ENCODE results near the gene LITAFD.

LITAFD gene

DNA sequence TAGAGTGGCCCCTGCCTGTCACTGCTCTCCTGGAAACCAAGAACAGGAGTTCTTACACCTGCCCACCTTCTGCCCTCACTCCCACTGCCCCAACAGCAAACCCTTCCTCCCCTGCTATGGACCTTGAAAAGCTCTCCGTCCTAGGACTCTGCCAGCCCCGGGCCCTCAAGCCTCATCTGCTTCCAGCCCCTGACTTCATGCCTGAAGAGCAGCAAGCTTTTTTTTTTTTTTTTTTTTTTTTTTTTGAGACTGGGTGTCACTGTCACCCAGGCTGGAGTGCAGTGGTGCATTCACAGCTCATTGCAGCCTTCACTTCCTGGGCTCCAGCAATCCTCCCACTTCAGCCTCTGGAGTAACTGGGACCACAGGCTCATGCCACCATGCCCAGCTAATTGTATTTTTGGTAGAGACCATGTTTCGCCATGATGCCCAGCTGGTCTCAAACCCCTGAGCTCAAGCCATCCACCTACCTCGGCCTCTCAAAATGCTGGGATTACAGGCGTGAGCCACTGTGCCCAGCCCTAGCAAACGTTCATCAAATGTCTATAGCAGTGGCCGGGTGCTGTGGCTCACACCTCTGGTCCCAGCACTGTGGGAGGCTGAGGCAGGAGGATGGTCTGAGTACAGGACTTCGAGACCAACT lies 30.3 kb upstream of the LITAFD start:
- Mint-ChIP-seq H3K9me3 (no peaks in the 10 kb centered on the region), H3K36me3 (ENCODE audit: low read depth) (peaks cover 39% of the 10 kb centered on the region), H3K4me3 (no peak overlapping the region), H3K27ac (peak overlapping the region; percentile 63), H3K4me1 (ENCODE audit: low read depth) (peaks cover 16% of the 10 kb centered on the region), H3K27me3 (ENCODE audit: low read depth) (no peaks in the 10 kb centered on the region)

DNA sequence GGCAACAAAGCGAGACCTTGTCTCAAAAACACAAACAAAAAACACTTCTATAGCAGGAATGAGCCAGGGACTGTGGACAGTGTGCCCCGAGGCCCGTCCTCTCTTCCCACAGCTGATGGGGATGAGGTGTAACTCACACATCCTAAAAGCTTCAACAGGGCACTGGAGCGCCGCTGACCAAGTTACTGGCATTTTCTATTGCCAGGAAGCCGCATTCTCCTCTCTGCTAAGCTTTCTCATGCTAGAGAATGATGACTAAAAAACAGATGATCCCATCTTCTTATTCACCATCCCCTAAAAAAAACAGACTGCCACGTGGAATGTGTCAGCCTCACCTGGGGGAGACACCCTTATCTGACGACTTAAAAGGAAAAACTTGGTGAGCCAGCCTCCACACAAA lies 29.6 kb upstream of the LITAFD start:
- Mint-ChIP-seq H3K27ac (no peak overlapping the region), H3K9me3 (no peaks in the 10 kb centered on the region), H3K27me3 (ENCODE audit: low read depth) (no peaks in the 10 kb centered on the region), H3K36me3 (ENCODE audit: low read depth) (peaks cover 41% of the 10 kb centered on the region), H3K4me3 (no peak overlapping the region), H3K4me1 (ENCODE audit: low read depth) (peaks cover 18% of the 10 kb centered on the region)

DNA sequence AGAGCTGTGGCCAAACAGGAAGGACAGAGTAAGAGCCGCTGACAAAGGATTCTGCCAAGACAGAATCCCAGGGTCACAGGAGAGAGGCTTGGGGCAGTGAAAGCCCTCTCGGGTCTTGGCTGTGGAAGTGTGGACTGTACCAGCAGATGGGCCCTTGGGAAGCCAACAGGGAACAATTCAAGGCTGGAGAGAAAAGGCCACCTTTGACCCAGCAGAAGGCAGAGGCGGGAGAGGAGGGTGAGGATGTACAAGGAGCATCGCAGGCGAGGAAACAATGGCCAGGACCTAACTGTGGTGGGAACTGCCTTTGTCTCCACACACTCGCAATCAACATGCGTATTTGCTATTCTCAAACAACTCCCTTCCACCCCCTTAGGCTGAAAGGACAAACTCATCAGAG lies 29.0 kb upstream of the LITAFD start:
- no peak overlapping the region for H3K4me3 Mint-ChIP-seq
- peaks cover 20% of the 10 kb centered on the region for H3K4me1 Mint-ChIP-seq (ENCODE audit: low read depth)
- H3K36me3 Mint-ChIP-seq (ENCODE audit: low read depth), result peaks cover 45% of the 10 kb centered on the region
- H3K9me3 Mint-ChIP-seq, result no peaks in the 10 kb centered on the region
- H3K27me3 Mint-ChIP-seq (ENCODE audit: low read depth), result no peaks in the 10 kb centered on the region
- H3K27ac Mint-ChIP-seq, result no peak overlapping the region

DNA sequence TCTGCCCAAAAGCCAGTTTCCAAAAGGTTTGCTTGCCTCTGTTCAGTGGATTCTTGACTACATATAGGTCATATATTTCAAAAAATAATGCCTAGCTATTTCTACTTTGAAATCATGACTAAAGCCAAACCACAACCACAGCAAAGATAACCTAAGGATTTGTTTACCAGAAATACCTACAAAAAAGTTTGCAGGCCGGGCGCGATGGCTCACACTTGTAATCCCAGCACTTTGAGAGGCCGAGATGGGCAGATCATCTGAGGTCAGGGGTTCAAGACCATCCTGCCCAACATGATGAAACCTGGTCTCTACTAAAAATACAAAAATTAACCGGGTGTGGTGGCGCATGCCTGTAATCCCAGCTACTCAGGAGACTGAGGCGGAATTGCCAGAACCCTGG lies 28.5 kb upstream of the LITAFD start:
- Mint-ChIP-seq H3K4me1 (ENCODE audit: low read depth) (peaks cover 20% of the 10 kb centered on the region), H3K9me3 (no peaks in the 10 kb centered on the region), H3K36me3 (ENCODE audit: low read depth) (peaks cover 46% of the 10 kb centered on the region), H3K27me3 (ENCODE audit: low read depth) (no peaks in the 10 kb centered on the region), H3K27ac (no peak overlapping the region), H3K4me3 (no peak overlapping the region)

DNA sequence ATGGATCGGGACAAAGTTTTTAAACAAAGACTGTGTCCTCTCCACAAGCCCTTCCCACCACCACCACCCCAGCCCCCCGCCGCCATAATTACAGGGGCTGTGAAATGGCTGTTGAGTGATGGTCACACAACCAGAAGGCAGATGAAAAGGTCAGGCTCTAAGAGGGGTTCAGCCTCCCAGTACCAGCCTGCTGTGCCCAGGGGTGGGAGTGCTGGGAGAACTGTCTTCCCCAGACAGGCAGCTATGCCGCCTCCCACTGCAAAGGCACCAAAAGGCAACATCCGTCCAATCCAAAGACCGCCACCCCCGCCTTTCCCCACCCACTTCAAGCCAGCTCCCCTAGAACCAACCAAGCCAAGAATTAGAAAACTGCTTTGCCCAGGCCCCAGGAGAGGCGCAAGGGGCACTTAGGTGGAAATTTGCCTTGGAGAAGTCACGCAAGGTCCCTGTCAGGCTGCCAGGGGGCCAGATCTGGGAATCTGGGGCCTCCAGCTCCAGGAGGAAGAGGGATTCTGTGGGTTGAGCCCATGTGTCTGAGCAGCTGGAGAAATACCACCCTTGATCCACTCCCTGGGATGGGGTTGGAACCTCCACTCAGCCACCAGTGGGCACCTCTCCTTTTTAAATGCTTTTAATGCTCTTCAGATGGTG lies 27.7 kb upstream of the LITAFD start:
- peak overlapping the region; percentile 52 for H3K27ac Mint-ChIP-seq
- peaks cover 23% of the 10 kb centered on the region for H3K4me1 Mint-ChIP-seq (ENCODE audit: low read depth)
- H3K4me3 Mint-ChIP-seq, result no peak overlapping the region
- H3K27me3 Mint-ChIP-seq (ENCODE audit: low read depth), result no peaks in the 10 kb centered on the region
- peaks cover 43% of the 10 kb centered on the region for H3K36me3 Mint-ChIP-seq (ENCODE audit: low read depth)
- H3K9me3 Mint-ChIP-seq, result no peaks in the 10 kb centered on the region

DNA sequence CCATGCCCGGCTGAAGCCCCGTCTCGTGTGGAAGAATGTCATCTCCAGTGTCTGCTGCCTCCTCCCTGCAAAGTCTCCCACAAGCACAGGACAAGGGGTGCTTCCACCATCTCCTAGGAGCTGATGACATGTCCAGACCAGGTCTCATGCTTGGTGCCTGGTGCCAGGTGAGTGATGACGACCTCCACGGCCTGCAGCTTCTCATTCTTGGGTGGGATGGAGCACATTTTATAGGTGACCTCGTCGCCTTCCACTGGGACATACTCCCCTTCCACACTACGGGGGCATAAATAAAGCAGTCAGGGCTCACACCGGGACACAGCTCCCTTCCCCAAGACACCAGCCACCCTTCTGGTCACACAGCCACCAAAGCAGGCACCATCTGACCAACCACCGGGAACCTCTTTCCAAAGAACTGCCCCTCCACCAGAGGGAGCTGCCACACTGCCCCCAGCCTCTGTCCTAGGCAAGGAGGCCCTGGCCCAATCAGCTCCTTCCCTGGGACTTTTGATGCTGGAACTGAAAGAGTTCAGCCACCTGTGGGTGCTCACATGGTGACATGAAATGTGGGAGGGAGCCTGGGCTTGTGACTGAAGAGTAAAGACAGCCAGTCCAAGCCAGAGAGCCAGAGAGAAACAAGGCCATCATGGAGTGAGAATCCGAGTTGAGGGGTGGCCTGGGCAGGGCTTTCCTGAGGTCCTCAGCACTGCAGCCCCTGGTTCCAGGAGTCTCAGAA lies 26.9 kb upstream of the LITAFD start:
- H3K4me3 Mint-ChIP-seq, result no peak overlapping the region
- H3K27ac Mint-ChIP-seq, result peak overlapping the region; percentile 52

DNA sequence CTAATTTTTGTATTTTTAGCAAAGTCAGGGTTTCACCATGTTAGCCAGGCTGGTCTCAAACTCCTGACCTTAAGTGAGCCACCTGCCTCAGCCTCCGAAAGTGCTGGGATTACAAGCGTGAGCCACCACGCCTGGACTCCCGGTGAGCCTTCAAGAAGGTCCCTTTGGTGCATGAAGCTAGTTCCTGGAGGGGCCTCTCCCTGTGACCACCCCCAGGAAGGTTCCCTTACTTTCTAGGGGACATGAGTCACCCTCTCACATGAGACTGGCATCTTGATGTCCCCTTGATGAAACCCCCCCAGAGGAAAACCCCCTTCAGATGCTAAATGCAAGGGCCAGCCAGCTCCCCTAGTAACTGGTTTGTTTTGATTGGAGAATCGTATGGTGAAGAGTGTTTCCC lies 26.2 kb upstream of the LITAFD start:
- Mint-ChIP-seq H3K36me3 (ENCODE audit: low read depth) (peaks cover 33% of the 10 kb centered on the region), H3K27ac (no peak overlapping the region), H3K4me3 (no peak overlapping the region), H3K9me3 (no peaks in the 10 kb centered on the region), H3K4me1 (ENCODE audit: low read depth) (peaks cover 16% of the 10 kb centered on the region), H3K27me3 (ENCODE audit: low read depth) (no peaks in the 10 kb centered on the region)

More for the DNA sequence above, 26.9 kb upstream of the LITAFD start:
- peaks cover 38% of the 10 kb centered on the region for H3K36me3 Mint-ChIP-seq (ENCODE audit: low read depth)
- no peaks in the 10 kb centered on the region for H3K27me3 Mint-ChIP-seq (ENCODE audit: low read depth)
- H3K4me1 Mint-ChIP-seq (ENCODE audit: low read depth), result peaks cover 22% of the 10 kb centered on the region
- no peaks in the 10 kb centered on the region for H3K9me3 Mint-ChIP-seq

DNA sequence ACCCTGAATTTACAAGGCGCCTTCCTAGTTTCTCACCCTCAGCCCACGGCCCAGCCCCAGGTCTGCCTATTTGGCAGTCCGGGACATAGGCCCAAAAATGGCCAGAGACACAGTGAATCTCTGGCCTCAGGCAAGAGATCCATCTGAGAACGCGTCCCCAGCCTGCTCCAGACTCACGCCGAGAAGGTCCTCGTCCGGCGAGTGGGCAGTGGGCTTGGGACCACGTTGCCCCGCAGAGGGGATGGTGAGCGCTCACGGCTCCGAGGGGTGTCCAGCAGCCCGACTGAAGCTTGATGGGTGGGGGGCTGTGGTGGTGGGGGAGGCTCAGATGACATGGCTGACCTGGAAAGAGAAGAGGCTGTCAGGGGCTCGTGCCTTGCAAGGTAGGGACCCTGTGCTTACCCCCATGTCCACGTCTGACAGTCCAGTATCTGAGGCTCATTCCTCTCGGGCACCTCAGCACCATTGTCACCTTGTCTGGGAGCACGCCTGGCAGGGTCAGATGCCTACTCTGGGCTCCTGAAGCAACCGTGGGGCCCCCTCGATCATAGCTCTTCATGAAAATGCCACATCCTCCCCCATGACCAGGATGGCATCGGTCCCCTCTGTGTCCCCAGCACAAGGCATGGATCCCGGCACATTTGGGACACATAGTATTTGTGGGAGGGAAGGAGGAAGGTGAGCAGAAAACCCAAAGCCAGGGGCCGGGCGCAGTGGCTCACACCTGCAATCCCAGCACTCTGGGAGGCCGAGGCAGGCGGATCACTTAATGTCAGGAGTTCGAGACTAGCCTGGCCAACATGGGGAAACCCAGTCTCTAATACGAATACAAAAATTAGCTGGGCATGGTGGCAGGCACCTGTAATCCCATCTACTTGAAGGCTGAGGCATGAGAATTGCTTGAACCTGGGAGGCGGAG lies 22.9 kb upstream of the LITAFD start:
- Mint-ChIP-seq H3K9me3 (no peaks in the 10 kb centered on the region), H3K27me3 (ENCODE audit: low read depth) (no peaks in the 10 kb centered on the region), H3K4me3 (no peak overlapping the region), H3K27ac (no peak overlapping the region), H3K4me1 (ENCODE audit: low read depth) (peaks cover 14% of the 10 kb centered on the region), H3K36me3 (ENCODE audit: low read depth) (peaks cover 25% of the 10 kb centered on the region)

DNA sequence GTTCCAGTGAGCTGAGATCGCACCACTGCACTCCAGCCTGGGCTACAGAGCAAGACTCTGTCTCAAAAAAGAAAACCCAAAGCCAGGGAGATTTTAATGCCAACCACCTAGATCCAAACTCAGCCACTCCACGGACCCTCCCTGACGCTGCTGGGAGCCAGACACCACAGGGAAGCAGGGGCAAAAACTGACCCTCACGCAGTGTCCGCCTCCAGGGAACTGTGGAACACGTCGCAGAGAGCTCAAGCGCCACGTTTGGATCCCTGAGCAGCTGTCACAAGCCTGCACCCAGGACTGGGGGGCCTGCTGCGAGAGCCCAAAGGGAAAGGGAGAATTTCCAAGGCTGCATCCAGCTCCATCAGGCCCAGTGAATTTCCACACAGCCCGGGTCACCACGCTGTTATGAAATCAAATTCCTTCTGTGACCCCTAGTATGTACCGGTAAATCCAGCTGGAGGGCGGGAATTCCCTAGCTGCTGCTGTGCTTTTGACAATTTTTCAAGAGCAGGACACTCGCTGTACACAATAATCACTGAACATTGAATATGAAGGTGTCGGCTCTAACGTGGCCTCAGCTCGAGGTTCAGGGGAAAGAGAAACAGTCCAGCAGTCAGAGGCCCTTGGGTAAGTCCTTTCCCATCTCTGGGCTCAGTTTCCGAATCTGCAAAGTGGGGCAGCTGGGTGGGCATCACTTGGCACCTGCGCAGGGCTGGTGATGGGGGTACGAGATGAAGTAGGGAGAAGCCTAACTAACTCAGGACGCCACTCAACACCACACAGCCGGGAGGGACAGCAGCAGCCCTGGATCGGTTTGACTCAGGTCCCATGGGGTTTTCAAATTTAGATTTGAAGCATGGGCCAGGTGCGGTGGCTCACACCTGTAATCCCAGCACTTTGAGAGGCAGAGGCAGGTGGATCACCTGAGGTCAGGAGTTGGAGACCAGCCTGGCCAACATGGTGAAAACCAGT lies 22.0 kb upstream of the LITAFD start:
- H3K36me3 Mint-ChIP-seq (ENCODE audit: low read depth), result peaks cover 21% of the 10 kb centered on the region
- H3K27ac Mint-ChIP-seq, result no peak overlapping the region
- H3K27me3 Mint-ChIP-seq (ENCODE audit: low read depth), result no peaks in the 10 kb centered on the region

DNA sequence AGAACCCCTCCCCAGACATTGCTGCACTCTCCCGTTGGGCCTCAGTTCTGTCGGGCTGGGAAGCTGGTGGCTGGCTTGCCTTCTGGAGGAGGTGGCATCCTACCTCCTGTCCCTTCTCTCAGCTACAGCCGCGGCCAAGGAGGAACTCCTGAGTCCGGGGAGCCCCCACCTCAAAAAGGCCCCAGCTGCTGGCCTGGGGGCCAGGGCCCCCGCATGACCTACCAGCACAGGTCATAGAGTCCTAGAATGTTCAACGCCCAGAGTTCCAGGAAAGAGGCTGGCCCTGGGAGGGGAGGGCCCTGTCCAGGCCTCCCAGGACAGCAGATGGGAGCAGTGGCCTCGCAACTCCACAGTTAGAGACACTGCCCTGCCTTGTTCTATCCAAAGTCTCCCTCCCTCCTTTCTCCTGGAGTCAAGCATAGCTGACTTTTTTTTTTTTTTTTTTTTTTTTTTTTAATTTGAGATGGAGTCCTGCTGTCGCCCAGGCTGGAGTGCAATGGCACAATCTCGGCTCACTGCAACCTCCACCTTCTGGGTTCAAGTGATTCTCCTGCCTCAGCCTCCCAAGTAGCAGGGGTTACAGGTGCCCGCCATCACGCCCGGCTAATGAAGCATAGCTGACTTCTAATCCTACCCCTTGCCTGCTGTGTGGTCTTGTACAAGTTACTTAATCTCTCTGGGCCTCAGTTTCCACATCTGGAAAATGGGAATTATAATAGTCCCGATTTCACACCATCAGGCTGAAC lies 20.4 kb upstream of the LITAFD start:
- Mint-ChIP-seq H3K4me3 (no peak overlapping the region), H3K4me1 (ENCODE audit: low read depth) (peaks cover 26% of the 10 kb centered on the region), H3K36me3 (ENCODE audit: low read depth) (peaks cover 11% of the 10 kb centered on the region), H3K9me3 (no peaks in the 10 kb centered on the region), H3K27ac (no peak overlapping the region), H3K27me3 (ENCODE audit: low read depth) (no peaks in the 10 kb centered on the region)

More for the DNA sequence above, 22.0 kb upstream of the LITAFD start:
- Mint-ChIP-seq H3K4me3 (no peak overlapping the region), H3K9me3 (no peaks in the 10 kb centered on the region), H3K4me1 (ENCODE audit: low read depth) (peaks cover 16% of the 10 kb centered on the region)

DNA sequence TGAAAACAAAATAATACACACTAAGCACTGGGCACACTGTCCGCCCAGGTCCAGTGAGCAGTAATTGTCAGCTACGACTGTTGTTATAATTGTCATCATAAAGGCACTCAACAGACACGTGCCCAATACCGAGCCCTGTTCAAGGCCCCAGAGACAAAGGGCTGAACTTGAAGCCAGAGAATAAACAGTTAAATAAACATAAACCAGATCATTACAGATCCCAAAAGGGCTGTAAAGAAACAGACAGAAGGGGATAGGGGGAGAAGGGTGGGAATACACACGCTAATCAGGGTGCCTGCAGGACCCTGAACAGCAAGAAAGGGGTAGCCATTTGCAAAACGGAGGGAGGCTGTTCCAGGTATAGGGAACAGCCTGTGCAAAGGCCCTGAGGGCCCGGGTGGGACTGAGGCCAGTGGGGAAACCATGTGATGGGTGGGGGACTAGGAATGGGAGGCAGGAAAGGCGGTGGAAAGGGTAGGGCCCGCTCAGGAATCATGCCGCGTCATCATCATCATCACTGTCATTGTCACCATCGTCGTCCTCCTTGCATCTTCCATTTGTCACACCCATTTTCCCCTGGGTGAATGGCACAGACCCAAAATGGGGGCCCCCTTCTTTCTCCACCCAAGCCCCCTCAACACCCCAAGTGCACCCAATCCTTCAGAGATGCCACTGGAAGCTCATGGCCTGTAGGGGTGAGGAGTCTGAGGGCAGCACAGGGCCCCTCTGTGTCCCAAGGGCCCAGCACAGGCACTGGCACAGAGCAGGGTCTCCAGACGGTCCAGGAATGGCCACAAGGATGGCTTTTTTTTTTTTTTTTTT lies 19.6 kb upstream of the LITAFD start:
- peaks cover 10% of the 10 kb centered on the region for H3K36me3 Mint-ChIP-seq (ENCODE audit: low read depth)
- H3K4me3 Mint-ChIP-seq, result no peak overlapping the region
- no peak overlapping the region for H3K27ac Mint-ChIP-seq
- H3K9me3 Mint-ChIP-seq, result no peaks in the 10 kb centered on the region
- peaks cover 28% of the 10 kb centered on the region for H3K4me1 Mint-ChIP-seq (ENCODE audit: low read depth)
- H3K27me3 Mint-ChIP-seq (ENCODE audit: low read depth), result no peaks in the 10 kb centered on the region

DNA sequence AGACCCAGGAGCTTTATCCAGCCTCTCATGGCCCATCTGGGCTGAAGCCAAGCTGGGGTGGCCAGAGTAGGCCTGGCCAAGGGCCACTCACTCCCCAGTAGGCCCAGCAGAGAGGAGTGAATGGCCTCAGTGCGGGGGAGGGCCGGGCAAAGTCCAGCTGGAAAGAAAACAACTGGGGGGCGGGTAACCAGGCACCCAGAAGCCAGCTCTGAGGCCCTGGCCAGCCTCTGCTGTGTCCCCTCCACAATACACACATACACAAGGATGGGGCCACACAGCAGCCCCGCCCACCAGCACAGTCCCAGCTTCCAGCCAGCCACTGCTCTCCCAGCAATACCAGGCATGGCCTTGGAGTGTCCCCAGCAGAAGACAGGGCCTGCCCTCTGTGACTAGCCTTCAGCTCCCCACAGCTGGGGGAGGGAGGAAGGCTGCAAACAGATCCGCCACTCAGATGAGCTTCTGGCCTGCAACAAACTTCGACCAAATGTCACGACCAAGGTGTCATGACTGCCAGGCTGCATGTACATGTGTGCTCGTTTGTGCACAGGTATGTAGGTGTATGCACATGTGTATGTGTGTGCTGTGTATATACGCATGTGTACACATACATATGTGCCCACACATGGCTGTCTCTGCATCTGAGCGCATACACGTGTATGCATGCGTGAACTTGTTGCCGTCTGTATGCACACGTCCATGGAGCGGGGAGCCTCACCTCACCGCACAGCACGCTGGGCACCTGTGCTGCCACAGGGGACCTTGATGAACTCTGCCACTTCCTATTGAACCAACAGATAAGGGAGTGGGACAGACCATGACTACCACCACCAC lies 18.3 kb upstream of the LITAFD start:
- Mint-ChIP-seq H3K9me3 (no peaks in the 10 kb centered on the region), H3K4me1 (ENCODE audit: low read depth) (peaks cover 24% of the 10 kb centered on the region), H3K27ac (peak overlapping the region; percentile 5), H3K4me3 (no peak overlapping the region), H3K27me3 (ENCODE audit: low read depth) (no peaks in the 10 kb centered on the region), H3K36me3 (ENCODE audit: low read depth) (peaks cover 4% of the 10 kb centered on the region)

Data from T-helper 1 cell treated with Interleukin-12 subunit alpha and Interleukin-12 subunit beta and Interleukin-4 antibody, amounts not matched to agents 30 μg/mL and 1 μg/mL, for 36 hours (primary cell).